Activated T-helper 2 cell treated with anti-CD3 and anti-CD28 coated beads, Interferon-gamma antibody, Interleukin-2, Interleukin-4, amounts not matched to agents 10 μg/mL and 5 μg/mL and 100 μg/mL, durations not matched to agents 14 hours and 24 hours and 36 hours (primary cell): ENCODE results near the gene LMBR1L. TPM values are rescaled to one million over a fixed set of nuclear protein-coding genes. Genes with fewer than 3 reads are reported as not detected.
"Not testable (repeated sequence)": the region's sequence is repeated elsewhere in the genome, so short reads cannot be mapped to it uniquely, and the experiment has no call there.

Experiments
- DNase-seq: peaks from one replicate; pipeline ENCODE4 v3.0.0; 2021; ENCODE audit warnings: low spot score
- H3K27ac Mint-ChIP-seq: one replicate; pipeline ENCODE4 v1.8.0; 2021; ENCODE audit warnings: mixed read lengths
- H3K27me3 Mint-ChIP-seq: one replicate; pipeline ENCODE4 v1.8.0; 2021; ENCODE audit warnings: low read depth, mixed read lengths
- H3K36me3 Mint-ChIP-seq: one replicate; pipeline ENCODE4 v1.8.0; 2021; ENCODE audit warnings: low read depth, mixed read lengths
- H3K4me1 Mint-ChIP-seq: one replicate; pipeline ENCODE4 v1.8.0; 2021; ENCODE audit warnings: low read depth, mixed read lengths
- H3K4me3 Mint-ChIP-seq: one replicate; pipeline ENCODE4 v1.8.0; 2021; ENCODE audit warnings: low read depth, mild to moderate bottlenecking, moderate library complexity, mixed read lengths
- H3K9me3 Mint-ChIP-seq: one replicate; pipeline ENCODE4 v1.8.0; 2021; ENCODE audit warnings: mixed read lengths
- intact Hi-C: fragments of 100-400 bp; cut with micrococcal nuclease; formaldehyde crosslinking; loops from one replicate; pipeline ENCODE4 v1.15.1; 2023
- total RNA-seq: library from RNA; stranded (reverse); gene quantifications from 2 replicates; pipeline ENCODE4 v1.2.3, GENCODE V29; 2022

LMBR1L gene
- total RNA-seq, 1 donor from 2014 or later: 53.5 TPM

DNA sequence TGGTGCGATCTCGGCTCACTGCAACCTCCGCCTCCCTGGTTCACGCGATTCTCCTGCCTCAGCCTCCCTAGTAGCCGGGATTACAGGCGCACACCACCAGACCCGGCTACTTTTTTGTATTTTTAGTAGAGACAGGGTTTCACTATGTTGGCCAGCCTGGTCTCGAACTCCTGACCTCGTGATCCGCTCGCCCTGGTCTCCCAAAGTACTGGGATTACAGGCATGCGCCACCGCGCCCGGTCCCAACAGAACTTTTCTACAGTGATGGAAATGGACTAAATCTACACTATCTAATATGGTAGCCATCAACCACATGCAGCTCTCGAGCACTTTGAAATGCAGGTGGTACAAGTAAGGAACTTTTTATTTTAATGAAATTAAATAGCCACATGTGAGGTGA, 48.7 kb downstream of the LMBR1L start:
- H3K36me3 Mint-ChIP-seq: peaks cover 35% of the 10 kb centered on the region
- not testable (repeated sequence) for H3K27me3 Mint-ChIP-seq, H3K9me3 Mint-ChIP-seq, DNase-seq, H3K27ac Mint-ChIP-seq
- intact Hi-C loops: loop anchor here (2.0 to 5.0 kb wide), 2 partner anchors 125 to 173 kb away; partner anchors contain the start of gene TUBA1A
- H3K4me1 Mint-ChIP-seq: peaks cover 28% of the 10 kb centered on the region
- H3K4me3 Mint-ChIP-seq: peak overlapping the region; percentile 91

DNA sequence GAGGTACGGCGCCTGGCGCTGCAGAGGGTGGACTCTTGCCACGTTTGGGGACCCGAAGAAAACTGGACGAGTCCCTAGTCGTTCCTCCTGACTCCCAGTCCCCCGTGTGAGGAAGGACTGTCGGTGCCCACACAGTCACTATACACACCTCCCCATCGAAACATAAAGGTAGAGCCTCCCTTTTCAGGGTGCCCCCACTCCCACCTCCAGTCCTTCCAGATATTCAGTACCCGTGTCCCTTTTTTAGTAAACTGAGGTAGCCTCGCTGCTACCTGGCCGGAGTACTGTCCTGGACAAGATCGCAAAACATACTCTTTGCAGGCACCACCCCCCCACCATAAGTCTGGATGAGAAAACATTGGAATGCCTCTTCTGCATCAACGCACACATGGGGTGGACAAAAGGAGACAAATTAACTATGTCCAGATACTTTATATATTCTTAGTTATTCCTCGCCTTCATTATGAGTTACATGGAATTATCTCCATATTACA, 49.4 kb downstream of the LMBR1L start:
- peaks cover 36% of the 10 kb centered on the region for H3K4me1 Mint-ChIP-seq
- intact Hi-C loops: loop anchor here (2.0 to 5.0 kb wide), 2 partner anchors 126 to 174 kb away; partner anchors contain the start of gene TUBA1A

GRCh38 chr12:49060237-49061156, 50.1 kb downstream of the LMBR1L start, which contains the start of gene KMT2D:
TSS of gene KMT2D (minus strand) at chr12:49060794. CDS start at chr12:49055324, 5,470 bp downstream.
- H3K36me3 Mint-ChIP-seq: peaks cover 32% of the 10 kb centered on the region
- H3K9me3 Mint-ChIP-seq: no peaks in the 10 kb centered on the region
- H3K27ac Mint-ChIP-seq: peak within 1 kb of the TSS; percentile 89
- H3K4me3 Mint-ChIP-seq: peak within 1 kb of the TSS; percentile 92
- intact Hi-C loops: loop anchor here (1.0 to 5.0 kb wide), 4 partner anchors 10 to 174 kb away; partner anchors contain the start of gene TUBA1A
- peak; percentile 89 for DNase-seq
- peaks cover 43% of the 10 kb centered on the region for H3K4me1 Mint-ChIP-seq
- H3K27me3 Mint-ChIP-seq: no peaks in the 10 kb centered on the region

More for the DNA sequence above, 49.4 kb downstream of the LMBR1L start:
- no peak for DNase-seq
- peak overlapping the region; percentile 91 for H3K4me3 Mint-ChIP-seq
- H3K36me3 Mint-ChIP-seq: peaks cover 30% of the 10 kb centered on the region
- no peaks in the 10 kb centered on the region for H3K27me3 Mint-ChIP-seq
- peak overlapping the region; percentile 89 for H3K27ac Mint-ChIP-seq
- no peaks in the 10 kb centered on the region for H3K9me3 Mint-ChIP-seq

DNA sequence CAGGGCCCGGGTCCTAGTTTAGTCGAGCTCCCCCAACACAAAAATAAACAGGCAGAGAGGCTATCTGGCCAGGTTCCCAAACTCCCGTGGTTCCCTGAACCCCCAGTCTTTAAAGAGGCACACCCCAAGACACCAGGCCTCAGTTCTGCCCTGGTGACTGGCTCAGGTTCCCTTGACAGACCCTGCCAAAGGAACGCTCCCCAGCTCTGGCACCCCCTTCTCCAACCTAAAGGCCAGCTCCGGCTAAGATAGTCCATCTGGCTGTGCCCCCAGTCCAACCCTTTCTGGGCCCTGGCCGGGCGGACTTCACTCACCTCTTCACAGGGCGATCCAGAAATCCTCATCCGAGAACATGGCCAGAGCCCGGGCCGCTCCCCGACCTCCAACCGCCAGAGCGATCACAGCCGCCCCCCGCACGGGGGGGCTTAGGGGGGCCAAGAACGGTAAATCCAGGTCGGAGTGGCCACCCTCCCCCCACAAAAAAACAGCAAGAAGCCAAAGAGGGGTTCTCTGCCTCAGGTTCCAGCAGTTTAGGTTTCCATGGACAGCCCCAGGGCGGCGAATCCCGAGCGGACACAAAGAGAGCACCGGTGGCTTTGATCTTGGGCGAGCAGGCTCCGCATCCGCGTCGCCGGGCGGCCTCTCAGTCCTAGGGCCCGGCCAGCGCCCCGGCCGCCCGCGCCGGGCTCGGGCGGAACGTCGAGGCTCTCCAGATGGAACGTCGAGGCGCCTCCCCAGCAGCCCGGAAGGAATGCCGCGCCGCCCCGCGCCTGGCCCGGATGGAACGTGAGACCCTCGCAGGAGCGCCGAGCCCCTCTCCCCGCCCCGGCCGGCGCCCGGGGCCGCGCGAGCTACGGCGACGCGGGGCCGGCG, 51.1 kb downstream of the LMBR1L start:
- DNase-seq: peak; percentile 18
- peak overlapping the region; percentile 81 for H3K27ac Mint-ChIP-seq
- H3K9me3 Mint-ChIP-seq: no peaks in the 10 kb centered on the region
- H3K36me3 Mint-ChIP-seq: peaks cover 37% of the 10 kb centered on the region
- H3K4me1 Mint-ChIP-seq: peaks cover 50% of the 10 kb centered on the region
- intact Hi-C loops: loop anchor here (1.0 to 5.0 kb wide), 5 partner anchors 11 to 207 kb away; partner anchors contain the start of genes DDX23 and TUBA1A
- no peaks in the 10 kb centered on the region for H3K27me3 Mint-ChIP-seq
- peak overlapping the region; percentile 92 for H3K4me3 Mint-ChIP-seq

DNA sequence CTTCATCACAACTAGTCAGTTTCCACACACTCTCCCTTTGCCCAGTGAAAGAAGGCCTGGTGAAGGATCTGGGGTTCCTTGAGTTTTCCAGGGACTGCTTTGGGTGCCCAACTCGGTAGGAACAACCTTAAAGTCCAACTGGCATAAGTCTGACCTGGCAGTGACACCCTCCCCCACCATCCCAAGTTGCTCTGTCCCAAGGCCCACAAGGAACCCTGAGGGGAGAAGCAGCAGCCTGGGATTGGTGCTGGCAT, 51.7 kb downstream of the LMBR1L start:
- Mint-ChIP-seq H3K4me3 (peak overlapping the region; percentile 92), H3K27me3 (no peaks in the 10 kb centered on the region), H3K27ac (peak overlapping the region; percentile 81), H3K4me1 (peaks cover 48% of the 10 kb centered on the region), H3K9me3 (no peaks in the 10 kb centered on the region), H3K36me3 (peaks cover 39% of the 10 kb centered on the region)
- intact Hi-C loops: loop anchor here (5.0 kb wide), 1 partner anchor 207 kb away; the partner anchor contains the start of gene DDX23
- no peak for DNase-seq

GRCh38 chr12:49058366-49059044, 52.1 kb downstream of the LMBR1L start:
- no peaks in the 10 kb centered on the region for H3K9me3 Mint-ChIP-seq
- no peak for DNase-seq
- peak overlapping the region; percentile 92 for H3K4me3 Mint-ChIP-seq
- peaks cover 45% of the 10 kb centered on the region for H3K4me1 Mint-ChIP-seq
- peak overlapping the region; percentile 56 for H3K27ac Mint-ChIP-seq
- no peaks in the 10 kb centered on the region for H3K27me3 Mint-ChIP-seq
- intact Hi-C loops: loop anchor here (5.0 kb wide), 1 partner anchor 206 kb away; the partner anchor contains the start of gene DDX23
- peaks cover 42% of the 10 kb centered on the region for H3K36me3 Mint-ChIP-seq

DNA sequence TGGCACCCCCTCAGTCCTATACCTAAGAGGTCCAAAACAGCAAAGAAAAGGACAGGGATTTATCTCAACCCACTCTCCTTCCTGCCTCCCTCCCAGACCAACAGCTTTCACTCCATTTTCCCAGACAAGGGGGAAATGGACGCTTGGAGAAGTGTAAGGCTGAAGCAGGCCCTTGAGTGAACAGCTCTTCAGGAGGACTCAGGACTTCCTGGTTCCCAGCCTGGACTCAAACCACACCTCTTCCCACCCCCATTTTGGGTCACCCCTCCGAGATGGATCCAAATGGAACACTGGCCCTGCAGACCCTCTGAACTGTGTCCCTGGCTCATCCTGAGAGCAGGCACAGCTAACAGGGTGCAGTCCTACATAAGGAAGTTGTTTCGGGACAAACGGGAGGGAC, 52.8 kb downstream of the LMBR1L start:
- Mint-ChIP-seq H3K4me3 (peak overlapping the region; percentile 92), H3K9me3 (no peaks in the 10 kb centered on the region), H3K27me3 (no peaks in the 10 kb centered on the region), H3K27ac (peak overlapping the region; percentile 45), H3K36me3 (peaks cover 48% of the 10 kb centered on the region), H3K4me1 (peaks cover 45% of the 10 kb centered on the region)
- intact Hi-C loops: loop anchor here (5.0 kb wide), 1 partner anchor 206 kb away; the partner anchor contains the start of gene DDX23
- no peak for DNase-seq

DNA sequence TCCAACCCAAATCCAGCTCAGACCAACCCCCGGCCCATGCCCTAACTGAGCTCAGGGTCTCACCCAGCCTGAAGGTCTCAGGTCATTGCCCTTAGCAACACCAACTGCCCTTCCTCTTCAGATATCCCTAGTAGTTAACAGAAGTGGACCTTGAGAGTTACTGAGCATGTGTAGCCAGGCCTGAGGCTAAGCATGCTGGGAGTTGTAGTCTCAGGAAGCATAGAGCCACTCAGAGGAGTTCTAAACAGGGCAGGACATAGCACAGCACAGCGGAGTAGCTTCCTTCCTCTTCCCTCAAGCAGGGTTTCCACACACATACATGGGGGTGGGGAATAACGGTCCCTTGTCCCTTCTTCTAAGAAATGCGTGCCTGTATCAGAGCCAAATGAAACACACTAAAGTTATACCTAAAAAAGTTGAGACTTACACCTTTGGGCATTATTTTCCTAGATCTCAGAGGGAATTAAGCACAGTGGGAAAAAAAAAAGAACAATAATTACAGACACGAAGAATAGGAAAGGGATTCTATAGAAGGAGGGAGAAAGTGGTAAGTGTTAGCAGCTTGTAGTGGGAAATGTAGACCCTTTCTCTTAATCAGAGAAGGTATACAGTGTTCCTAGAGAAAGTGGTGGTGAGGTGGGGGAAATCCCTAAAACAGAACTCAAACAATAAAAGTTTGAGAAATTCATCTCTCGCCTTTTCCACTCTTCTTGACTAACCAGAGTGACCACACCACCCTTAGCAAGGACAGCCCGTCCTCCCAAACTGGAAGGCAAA, 54.5 kb downstream of the LMBR1L start:
- peak; percentile 50 for DNase-seq
- intact Hi-C loops: loop anchor here (1.0 to 5.0 kb wide), 2 partner anchors 38 to 204 kb away; partner anchors contain the start of genes DDX23 and PRKAG1
- Mint-ChIP-seq H3K4me3 (peak overlapping the region; percentile 92), H3K27me3 (no peaks in the 10 kb centered on the region), H3K9me3 (no peaks in the 10 kb centered on the region), H3K27ac (peak overlapping the region; percentile 61), H3K36me3 (peaks cover 64% of the 10 kb centered on the region), H3K4me1 (peaks cover 41% of the 10 kb centered on the region)

- Mint-ChIP-seq H3K4me3 (no peak overlapping the region), H3K9me3 (no peaks in the 10 kb centered on the region), H3K36me3 (peaks cover 72% of the 10 kb centered on the region), H3K4me1 (peaks cover 40% of the 10 kb centered on the region), H3K27ac (peak overlapping the region; percentile 10), H3K27me3 (no peaks in the 10 kb centered on the region)
- DNase-seq: no peak
- intact Hi-C loops: loop anchor here (5.0 kb wide), 1 partner anchor 203 kb away; the partner anchor contains the start of gene DDX23
Observed at GRCh38 chr12:49055092-49055491, 55.6 kb downstream of the LMBR1L start.

GRCh38 chr12:49054524-49054923, 56.1 kb downstream of the LMBR1L start:
- Mint-ChIP-seq H3K27me3 (no peaks in the 10 kb centered on the region), H3K4me1 (peaks cover 40% of the 10 kb centered on the region), H3K27ac (no peak overlapping the region), H3K4me3 (no peak overlapping the region), H3K9me3 (no peaks in the 10 kb centered on the region), H3K36me3 (peaks cover 76% of the 10 kb centered on the region)
- intact Hi-C loops: no loop called here
- no peak for DNase-seq

- no peak overlapping the region for H3K27ac Mint-ChIP-seq
- no peak overlapping the region for H3K4me3 Mint-ChIP-seq
- peaks cover 74% of the 10 kb centered on the region for H3K36me3 Mint-ChIP-seq
- no peak for DNase-seq
- H3K9me3 Mint-ChIP-seq: no peaks in the 10 kb centered on the region
- intact Hi-C loops: no loop called here
- peaks cover 39% of the 10 kb centered on the region for H3K4me1 Mint-ChIP-seq
- H3K27me3 Mint-ChIP-seq: no peaks in the 10 kb centered on the region
Observed at GRCh38 chr12:49054096-49054495, 56.6 kb downstream of the LMBR1L start.
